BLaER1 (cell line): ENCODE results near the gene GPR37L1.
"Not testable (repeated sequence)": the region's sequence is repeated elsewhere in the genome, so short reads cannot be mapped to it uniquely, and the experiment has no call there.

Experiments
- H3K27ac ChIP-seq: shearing (Covaris generic); formaldehyde crosslinking; 2 replicates; pipeline ENCODE4 v1.8.1; 2022
- H3K27me3 ChIP-seq: shearing (Covaris generic); formaldehyde crosslinking; 2 replicates; pipeline ENCODE4 v1.8.1; 2022
- H3K36me3 ChIP-seq: shearing (Covaris generic); formaldehyde crosslinking; 2 replicates; pipeline ENCODE4 v1.8.1; 2022
- H3K4me1 ChIP-seq: shearing (Covaris generic); formaldehyde crosslinking; 2 replicates; pipeline ENCODE4 v1.8.1; 2022
- H3K4me2 ChIP-seq: shearing (Covaris generic); formaldehyde crosslinking; 2 replicates; pipeline ENCODE4 v1.8.1; 2022
- H3K4me3 ChIP-seq: shearing (Covaris generic); formaldehyde crosslinking; 2 replicates; pipeline ENCODE4 v1.8.1; 2022
- H3K9ac ChIP-seq: shearing (Covaris generic); formaldehyde crosslinking; 2 replicates; pipeline ENCODE4 v1.8.1; 2022
- H3K9me3 ChIP-seq: shearing (Covaris generic); formaldehyde crosslinking; 2 replicates; pipeline ENCODE4 v1.8.1; 2022
- H4K20me1 ChIP-seq: shearing (Covaris generic); formaldehyde crosslinking; 2 replicates; pipeline ENCODE4 v1.8.1; 2022
- Cebpa-rat ChIP-seq: shearing (Covaris generic); IDR thresholded peaks from 2 replicates; pipeline ENCODE4 v1.8.1; 2022

The GPR37L1 gene

GRCh38 chr1:202133001-202133400 is 10.3 kb downstream of the GPR37L1 start:
- no peaks in the 10 kb centered on the region for H3K9me3 ChIP-seq
- H3K27ac ChIP-seq = no peak overlapping the region

GRCh38 chr1:202133496-202133895 is 10.8 kb downstream of the GPR37L1 start:
- no peaks in the 10 kb centered on the region for H3K27me3 ChIP-seq
- no peaks in the 10 kb centered on the region for H3K9me3 ChIP-seq
- H3K4me2 ChIP-seq = no peak overlapping the region
- H3K9ac ChIP-seq = no peak overlapping the region
- no peak overlapping the region for H3K4me3 ChIP-seq
- no peak overlapping the region for H3K27ac ChIP-seq
- H4K20me1 ChIP-seq = peaks cover 68% of the 10 kb centered on the region
- no peak for TF ChIP-seq Cebpa-rat
- H3K36me3 ChIP-seq = peaks cover 78% of the 10 kb centered on the region
- H3K4me1 ChIP-seq = peaks cover 14% of the 10 kb centered on the region

More at GRCh38 chr1:202133001-202133400, 10.3 kb downstream of the GPR37L1 start:
- H3K36me3 ChIP-seq = peaks cover 74% of the 10 kb centered on the region
- peaks cover 17% of the 10 kb centered on the region for H3K4me1 ChIP-seq
- H3K27me3 ChIP-seq = no peaks in the 10 kb centered on the region
- no peak overlapping the region for H3K9ac ChIP-seq
- H3K4me3 ChIP-seq = no peak overlapping the region
- no peak overlapping the region for H3K4me2 ChIP-seq
- no peak for TF ChIP-seq Cebpa-rat
- peaks cover 63% of the 10 kb centered on the region for H4K20me1 ChIP-seq

GRCh38 chr1:202133989-202134388 is 11.3 kb downstream of the GPR37L1 start:
- no peak overlapping the region for H3K4me3 ChIP-seq
- no peak overlapping the region for H3K4me2 ChIP-seq
- H3K36me3 ChIP-seq = peaks cover 83% of the 10 kb centered on the region
- peaks cover 14% of the 10 kb centered on the region for H3K4me1 ChIP-seq
- H3K27ac ChIP-seq = no peak overlapping the region
- H3K27me3 ChIP-seq = no peaks in the 10 kb centered on the region
- peaks cover 73% of the 10 kb centered on the region for H4K20me1 ChIP-seq
- H3K9me3 ChIP-seq = no peaks in the 10 kb centered on the region
- no peak overlapping the region for H3K9ac ChIP-seq
- no peak for TF ChIP-seq Cebpa-rat

GRCh38 chr1:202134645-202135172 is 12.0 kb downstream of the GPR37L1 start:
- peaks cover 90% of the 10 kb centered on the region for H3K36me3 ChIP-seq
- no peaks in the 10 kb centered on the region for H3K27me3 ChIP-seq
- H3K27ac ChIP-seq = no peak overlapping the region
- H3K9me3 ChIP-seq = no peaks in the 10 kb centered on the region
- H4K20me1 ChIP-seq = peaks cover 80% of the 10 kb centered on the region
- H3K4me3 ChIP-seq = no peak overlapping the region
- TF ChIP-seq Cebpa-rat = no peak
- no peak overlapping the region for H3K9ac ChIP-seq
- H3K4me2 ChIP-seq = no peak overlapping the region
- H3K4me1 ChIP-seq = peaks cover 14% of the 10 kb centered on the region

GRCh38 chr1:202135221-202135721 is 12.6 kb downstream of the GPR37L1 start:
- Histone ChIP-seq H3K4me1 (peaks cover 14% of the 10 kb centered on the region), H3K9me3 (no peaks in the 10 kb centered on the region), H3K4me2 (no peak overlapping the region), H3K9ac (no peak overlapping the region), H4K20me1 (peaks cover 86% of the 10 kb centered on the region), H3K36me3 (peaks cover 95% of the 10 kb centered on the region), H3K4me3 (no peak overlapping the region), H3K27me3 (no peaks in the 10 kb centered on the region), H3K27ac (no peak overlapping the region)
- TF ChIP-seq Cebpa-rat = no peak

- no peak for TF ChIP-seq Cebpa-rat
- Histone ChIP-seq H3K36me3 (peaks cover 63% of the 10 kb centered on the region), H3K27me3 (no peaks in the 10 kb centered on the region), H3K4me3 (no peak overlapping the region), H3K27ac (no peak overlapping the region), H4K20me1 (peaks cover 83% of the 10 kb centered on the region), H3K4me2 (no peak overlapping the region), H3K9ac (no peak overlapping the region), H3K9me3 (no peaks in the 10 kb centered on the region), H3K4me1 (peaks cover 35% of the 10 kb centered on the region)
These were observed 18.1 kb downstream of the GPR37L1 start for GRCh38 chr1:202140833-202141232.

- not testable (repeated sequence) for H3K27ac ChIP-seq, H3K4me2 ChIP-seq, H3K9me3 ChIP-seq, H3K9ac ChIP-seq, H3K4me3 ChIP-seq, H3K27me3 ChIP-seq
- Histone ChIP-seq H3K36me3 (peaks cover 57% of the 10 kb centered on the region), H4K20me1 (peaks cover 76% of the 10 kb centered on the region), H3K4me1 (peaks cover 40% of the 10 kb centered on the region)
These were observed 18.8 kb downstream of the GPR37L1 start for GRCh38 chr1:202141468-202141867.

GRCh38 chr1:202143011-202143767 is 20.5 kb downstream of the GPR37L1 start:
- H3K27me3 ChIP-seq = no peaks in the 10 kb centered on the region
- no peak for TF ChIP-seq Cebpa-rat
- peak overlapping the region; percentile 95 for H3K9ac ChIP-seq
- H3K27ac ChIP-seq = peak overlapping the region; percentile 92
- H3K4me1 ChIP-seq = peaks cover 35% of the 10 kb centered on the region
- peak overlapping the region; percentile 89 for H3K4me3 ChIP-seq
- H3K36me3 ChIP-seq = peaks cover 56% of the 10 kb centered on the region
- H4K20me1 ChIP-seq = peaks cover 69% of the 10 kb centered on the region
- peak overlapping the region; percentile 88 for H3K4me2 ChIP-seq
- no peaks in the 10 kb centered on the region for H3K9me3 ChIP-seq

- Histone ChIP-seq H3K27ac (peak overlapping the region; percentile 92), H3K9me3 (no peaks in the 10 kb centered on the region), H3K27me3 (no peaks in the 10 kb centered on the region), H3K9ac (peak overlapping the region; percentile 95), H3K36me3 (peaks cover 56% of the 10 kb centered on the region), H3K4me3 (peak overlapping the region; percentile 89), H4K20me1 (peaks cover 62% of the 10 kb centered on the region), H3K4me1 (peaks cover 35% of the 10 kb centered on the region), H3K4me2 (peak overlapping the region; percentile 88)
- TF ChIP-seq Cebpa-rat = no peak
These were observed 21.2 kb downstream of the GPR37L1 start for GRCh38 chr1:202143768-202144401.
